Adipocyte (in vitro differentiated cells): ENCODE results near the gene RIPOR3.
A peak's percentile ranks its signal among the peaks of the same experiment; 100 is the strongest.

Source experiments
- DNase-seq: peaks from one replicate; pipeline ENCODE4 v3.0.0-alpha.2; 2015; ENCODE audit warnings: low read depth
- H3K27me3 ChIP-seq: replicated peaks from 2 replicates; pipeline ENCODE4 v1.7.0; 2013; ENCODE audit warnings: mild to moderate bottlenecking, low read length, moderate library complexity; ENCODE audit not compliant: control insufficient read depth, insufficient read depth
- H3K36me3 ChIP-seq: 2 replicates; pipeline ENCODE4 v1.7.0; 2013; ENCODE audit warnings: low read length, mild to moderate bottlenecking, moderate library complexity; ENCODE audit not compliant: control insufficient read depth, insufficient read depth, severe bottlenecking
- H3K4me1 ChIP-seq: 2 replicates; pipeline ENCODE4 v1.7.0; 2013; ENCODE audit warnings: mild to moderate bottlenecking, low read length, moderate library complexity; ENCODE audit not compliant: control insufficient read depth, insufficient read depth
- H3K4me3 ChIP-seq: 2 replicates; pipeline ENCODE4 v1.7.0; 2013; ENCODE audit warnings: mild to moderate bottlenecking, low read length, moderate library complexity
- H3K9ac ChIP-seq: 2 replicates; pipeline ENCODE4 v1.7.0; 2013; ENCODE audit warnings: mild to moderate bottlenecking, low read length, moderate library complexity
- H3K9me3 ChIP-seq: 2 replicates; pipeline ENCODE4 v1.7.0; 2013; ENCODE audit warnings: mild to moderate bottlenecking, low read length, moderate library complexity; ENCODE audit not compliant: control insufficient read depth

The RIPOR3 gene

DNA sequence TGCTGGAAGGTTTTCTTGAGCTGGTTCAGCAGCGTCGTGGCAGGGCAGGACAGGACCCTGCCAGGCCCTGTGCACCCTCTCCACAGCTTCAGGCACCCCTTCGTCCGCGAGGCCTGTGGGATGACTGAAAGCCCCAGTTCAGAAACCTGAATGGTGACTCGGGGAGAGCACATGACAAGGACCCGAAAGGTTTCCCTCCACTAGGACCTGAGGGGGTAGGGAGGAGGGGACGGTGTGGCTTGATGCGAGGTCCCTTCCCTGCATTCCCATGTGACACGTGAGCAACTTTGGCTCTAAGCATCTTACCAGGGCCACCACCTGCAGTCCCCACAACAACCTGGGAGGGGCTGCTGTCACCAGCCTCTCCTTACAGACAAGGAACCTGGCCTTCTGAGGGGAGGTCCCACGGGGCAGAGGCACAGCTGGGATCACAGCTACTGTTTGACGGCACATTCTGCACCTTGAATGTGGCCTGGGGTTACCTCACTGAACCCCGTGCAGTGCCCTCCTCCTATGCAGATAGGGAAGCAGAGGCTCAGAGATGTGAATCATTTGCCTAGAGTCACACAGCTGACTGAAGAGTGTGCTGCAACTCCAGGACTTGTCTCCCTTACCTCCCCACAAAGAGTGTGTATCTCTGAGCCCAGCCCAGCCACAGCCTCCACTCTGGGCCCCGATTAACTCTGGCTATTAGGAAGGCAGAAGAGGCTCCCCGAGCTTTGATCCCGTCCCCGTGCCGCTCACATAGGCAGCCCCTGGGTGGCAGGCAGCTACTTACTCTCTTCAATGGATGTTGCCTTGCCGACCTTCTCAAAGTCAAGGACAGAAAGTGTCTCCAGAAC lies 96.5 kb downstream of the RIPOR3 start:
- no peaks in the 10 kb centered on the region for H3K27me3 ChIP-seq
- no peak overlapping the region for H3K9ac ChIP-seq
- peaks cover 44% of the 10 kb centered on the region for H3K36me3 ChIP-seq
- H3K4me3 ChIP-seq: no peak overlapping the region
- H3K9me3 ChIP-seq: no peaks in the 10 kb centered on the region
- no peaks in the 10 kb centered on the region for H3K4me1 ChIP-seq
- DNase-seq: no peak

DNA sequence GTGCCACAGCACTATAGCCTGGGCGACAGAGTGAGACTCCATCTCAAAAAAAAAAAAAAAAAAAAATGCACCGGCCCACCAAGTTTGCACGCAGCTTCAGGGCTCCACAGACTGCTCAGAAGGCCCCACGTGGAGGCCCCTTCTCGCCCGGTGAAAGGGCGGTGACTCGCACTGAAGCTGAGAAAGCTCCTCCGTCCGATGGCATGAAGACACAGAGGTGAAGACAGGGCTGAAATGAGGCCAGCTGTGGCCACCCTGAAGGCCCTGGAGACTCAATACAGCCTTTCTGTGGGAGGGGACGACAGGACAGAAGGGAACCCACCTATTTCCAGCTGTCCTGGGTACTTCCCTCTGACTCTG lies 97.1 kb downstream of the RIPOR3 start:
- DNase-seq: no peak
- peaks cover 50% of the 10 kb centered on the region for H3K36me3 ChIP-seq
- H3K27me3 ChIP-seq: no peaks in the 10 kb centered on the region
- H3K9ac ChIP-seq: no peak overlapping the region
- H3K4me1 ChIP-seq: no peaks in the 10 kb centered on the region
- no peaks in the 10 kb centered on the region for H3K9me3 ChIP-seq
- no peak overlapping the region for H3K4me3 ChIP-seq

DNA sequence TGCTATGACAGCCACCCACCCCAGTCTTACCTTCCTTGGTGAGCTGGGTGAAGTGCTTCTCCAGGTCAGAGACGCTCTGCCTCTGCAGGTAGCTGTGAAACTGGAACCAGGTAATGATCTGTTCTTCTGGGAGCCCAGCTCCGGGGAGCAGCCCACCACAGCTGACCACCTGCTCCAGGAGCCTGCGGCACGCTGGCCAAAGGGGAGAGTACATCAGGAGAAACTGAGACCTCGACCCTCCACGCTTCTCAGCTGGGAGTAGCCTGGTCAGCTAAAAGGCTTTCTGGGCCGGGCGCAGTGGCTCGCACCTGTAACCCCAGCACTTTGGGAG lies 98.4 kb downstream of the RIPOR3 start:
- H3K36me3 ChIP-seq: peaks cover 58% of the 10 kb centered on the region
- H3K4me3 ChIP-seq: no peak overlapping the region
- no peaks in the 10 kb centered on the region for H3K9me3 ChIP-seq
- H3K27me3 ChIP-seq: no peaks in the 10 kb centered on the region
- DNase-seq: no peak
- no peaks in the 10 kb centered on the region for H3K4me1 ChIP-seq
- H3K9ac ChIP-seq: no peak overlapping the region

DNA sequence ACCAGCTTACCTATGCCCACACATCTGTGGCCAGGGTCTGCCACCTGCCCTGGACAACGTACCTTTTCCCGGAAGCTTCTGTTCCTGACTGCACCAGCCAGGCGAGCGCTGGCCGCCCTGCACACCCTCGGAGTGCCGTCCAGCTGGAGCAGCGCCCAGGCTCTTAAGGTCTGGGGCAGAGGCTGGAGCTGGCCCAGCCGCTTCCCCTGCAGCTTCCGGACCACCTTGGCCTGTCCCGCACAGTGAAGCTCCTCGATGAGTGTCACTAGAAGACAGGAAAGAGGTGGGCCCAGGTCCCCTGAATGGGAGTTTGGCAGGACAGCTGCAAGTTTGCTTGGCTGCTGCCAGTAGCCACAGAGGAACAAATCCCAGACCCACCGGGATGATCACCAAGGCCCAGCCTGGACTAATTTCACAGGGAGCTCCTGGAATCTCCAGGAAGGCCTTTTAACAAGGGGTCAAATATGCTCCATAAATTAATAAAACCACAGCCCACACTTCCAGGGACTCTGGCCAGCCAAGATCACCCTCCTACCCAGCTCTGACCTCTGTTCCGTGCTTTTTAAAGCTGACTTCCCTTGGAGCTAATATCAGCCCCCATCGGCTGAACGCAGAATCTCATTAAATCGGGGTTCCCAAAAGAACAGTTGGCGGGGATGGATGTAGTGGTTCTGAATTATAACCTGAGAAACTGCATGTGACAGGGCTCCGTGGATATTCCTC lies 98.9 kb downstream of the RIPOR3 start:
- no peak for DNase-seq
- Histone ChIP-seq H3K9me3 (no peaks in the 10 kb centered on the region), H3K4me3 (no peak overlapping the region), H3K9ac (no peak overlapping the region), H3K36me3 (peaks cover 63% of the 10 kb centered on the region), H3K27me3 (no peaks in the 10 kb centered on the region), H3K4me1 (no peaks in the 10 kb centered on the region)

DNA sequence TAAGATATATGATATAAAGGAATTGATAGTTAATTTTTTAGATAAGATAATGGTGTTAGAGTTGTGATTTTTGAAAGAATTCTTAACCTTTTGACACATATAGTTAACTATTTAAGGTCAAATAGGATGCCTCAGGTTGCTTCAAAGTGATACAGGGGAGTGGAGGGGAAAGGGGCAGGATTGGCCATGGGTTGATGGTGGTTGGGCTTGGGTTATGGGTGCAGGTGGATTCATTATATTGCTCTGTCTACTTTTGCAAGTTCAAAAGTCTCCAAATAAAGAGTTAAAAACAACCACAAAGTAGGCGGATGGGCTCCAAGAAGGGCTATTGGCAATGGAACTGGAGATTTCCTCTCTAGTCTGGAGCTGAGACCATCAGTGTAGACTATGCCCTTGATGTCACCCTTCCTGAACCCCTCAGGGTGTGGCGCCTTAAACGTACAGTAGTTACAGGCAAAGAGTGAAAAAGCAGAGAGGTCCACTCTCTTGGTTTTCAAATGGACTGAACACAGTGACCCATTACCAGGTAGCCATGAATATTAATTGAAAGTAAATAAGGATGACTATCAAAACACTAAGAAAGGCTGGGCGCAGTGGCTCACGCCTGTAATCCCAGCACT lies 100.0 kb downstream of the RIPOR3 start:
- DNase-seq: no peak
- Histone ChIP-seq H3K27me3 (no peaks in the 10 kb centered on the region), H3K4me3 (no peak overlapping the region), H3K36me3 (peaks cover 71% of the 10 kb centered on the region), H3K9me3 (no peaks in the 10 kb centered on the region), H3K4me1 (no peaks in the 10 kb centered on the region), H3K9ac (no peak overlapping the region)

DNA sequence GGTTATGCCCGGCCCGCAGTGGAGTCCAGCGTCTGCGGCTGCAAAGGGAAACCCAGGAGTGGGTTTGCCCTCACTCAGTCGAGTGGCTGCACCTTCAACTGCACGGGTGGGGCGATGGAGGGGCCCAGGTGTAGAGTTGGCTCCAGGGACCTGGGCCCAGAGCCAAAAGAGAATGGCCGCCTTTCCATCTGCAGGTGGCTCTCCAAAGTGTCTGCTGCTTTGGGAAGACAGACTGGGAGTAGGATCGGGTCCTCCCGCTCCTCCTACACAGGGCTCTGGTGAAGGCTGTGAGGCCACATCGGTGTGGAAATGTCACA lies 101.0 kb downstream of the RIPOR3 start:
- Histone ChIP-seq H3K36me3 (peaks cover 79% of the 10 kb centered on the region), H3K9ac (no peak overlapping the region), H3K9me3 (no peaks in the 10 kb centered on the region), H3K4me1 (no peaks in the 10 kb centered on the region), H3K4me3 (no peak overlapping the region), H3K27me3 (no peaks in the 10 kb centered on the region)
- no peak for DNase-seq

DNA sequence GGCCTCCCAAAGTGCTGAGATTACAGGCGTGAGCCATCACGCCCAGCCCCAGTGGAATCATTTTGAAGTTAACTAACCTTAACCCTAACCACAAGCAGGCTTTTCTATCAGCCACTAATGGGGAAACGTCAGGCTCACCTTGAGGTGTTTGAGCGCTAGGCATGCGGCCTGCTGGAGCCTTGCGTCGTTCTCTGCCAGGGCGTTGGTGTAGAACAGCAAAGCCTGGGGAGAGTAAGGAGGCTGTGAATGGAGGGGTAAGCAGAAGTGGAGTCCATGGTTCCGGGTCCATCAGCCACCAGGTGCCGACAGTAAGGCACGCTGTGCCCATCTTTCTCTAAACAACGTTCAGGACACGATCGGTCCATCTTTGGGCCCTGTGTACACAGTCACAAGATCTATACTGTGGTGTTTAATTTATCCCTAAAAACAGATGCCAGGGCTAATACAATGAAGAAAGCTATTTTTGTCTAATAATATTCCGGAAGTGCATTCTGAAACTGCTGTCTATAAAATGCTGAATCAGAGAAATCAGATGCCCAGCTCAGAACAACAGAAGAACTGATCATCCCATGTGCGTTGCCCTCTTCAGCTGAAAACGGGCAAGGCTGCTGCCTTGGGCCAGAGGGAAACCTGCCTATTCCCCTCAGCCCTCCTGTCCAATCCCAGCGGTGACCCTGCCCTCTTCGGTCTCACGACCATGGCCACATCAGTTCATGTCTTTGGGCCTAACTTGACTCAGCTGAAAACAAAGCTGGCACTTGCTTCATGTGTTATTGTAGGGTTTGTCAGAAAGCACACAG lies 101.6 kb downstream of the RIPOR3 start:
- Histone ChIP-seq H3K4me1 (peaks cover 6% of the 10 kb centered on the region), H3K4me3 (no peak overlapping the region), H3K9me3 (no peaks in the 10 kb centered on the region), H3K36me3 (peaks cover 85% of the 10 kb centered on the region), H3K9ac (no peak overlapping the region), H3K27me3 (no peaks in the 10 kb centered on the region)
- DNase-seq: no peak

DNA sequence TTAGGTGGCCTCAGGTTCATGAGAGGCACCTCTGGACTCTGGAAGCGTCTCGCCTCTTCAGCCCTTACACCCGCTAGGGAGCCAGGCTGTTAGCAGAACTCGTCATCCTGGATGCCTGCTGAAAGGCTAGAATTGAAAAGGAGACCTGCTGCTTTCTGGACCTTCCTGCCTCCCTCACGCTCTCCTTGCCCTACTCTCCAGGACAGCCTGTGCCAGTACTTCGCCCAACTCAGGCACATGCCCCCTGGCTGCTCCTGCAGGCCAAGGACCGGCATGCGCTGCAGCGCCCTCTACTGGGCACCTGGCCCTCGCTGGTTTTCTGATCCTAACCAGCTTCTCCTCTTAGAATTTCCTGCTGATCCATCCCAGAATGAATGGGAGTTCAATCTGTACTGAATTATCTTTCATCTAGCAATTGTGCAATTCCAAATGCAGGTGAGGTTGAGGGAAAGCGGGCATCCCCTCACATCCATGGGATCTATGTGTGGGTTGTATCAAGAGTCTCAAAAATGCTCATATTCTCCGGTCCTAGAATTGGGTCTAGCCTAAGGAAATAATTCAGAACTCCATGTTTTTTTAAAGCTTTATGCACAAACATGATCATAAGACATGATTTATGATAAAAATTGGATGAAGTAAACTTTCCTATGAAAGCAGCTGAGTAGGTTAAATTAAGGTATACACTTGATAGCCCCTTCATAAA lies 103.2 kb downstream of the RIPOR3 start:
- DNase-seq: peak; percentile 78
- Histone ChIP-seq H3K9ac (no peak overlapping the region), H3K4me3 (no peak overlapping the region), H3K36me3 (peaks cover 91% of the 10 kb centered on the region), H3K4me1 (peaks cover 19% of the 10 kb centered on the region), H3K27me3 (no peaks in the 10 kb centered on the region), H3K9me3 (no peaks in the 10 kb centered on the region)

DNA sequence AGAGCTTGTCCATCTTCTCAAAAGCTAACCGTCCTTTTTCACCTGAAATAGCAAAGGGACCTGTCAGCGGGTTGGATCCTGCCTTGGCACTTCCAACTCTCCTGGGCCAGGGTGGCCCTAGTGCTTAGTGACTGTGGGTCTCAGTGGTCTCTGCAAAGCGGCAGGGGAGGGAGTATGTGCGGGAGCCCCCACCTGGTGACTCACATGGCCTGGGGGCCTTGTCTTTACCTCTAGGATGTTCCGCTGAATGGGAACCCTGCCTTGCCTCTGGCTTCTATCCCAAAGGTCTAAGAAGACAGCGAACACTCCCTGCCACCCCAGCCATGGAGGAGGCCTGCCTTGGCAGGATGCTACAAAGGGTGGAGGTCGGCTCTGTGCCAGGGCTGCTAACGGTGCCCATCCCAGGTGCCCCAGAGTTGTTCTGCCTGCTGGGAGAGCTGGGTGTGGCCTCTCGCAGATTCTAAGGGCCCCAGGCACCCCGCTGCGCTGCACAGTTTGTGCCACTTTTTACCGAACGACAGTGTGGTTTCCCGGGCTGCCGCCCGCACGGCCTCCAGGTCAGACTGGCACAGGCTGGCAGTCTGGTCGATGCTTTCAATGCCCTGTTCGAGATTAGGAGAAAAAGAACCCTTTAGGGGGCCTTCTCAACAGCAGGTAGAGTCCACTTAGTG lies 103.9 kb downstream of the RIPOR3 start:
- no peak overlapping the region for H3K9ac ChIP-seq
- no peaks in the 10 kb centered on the region for H3K27me3 ChIP-seq
- DNase-seq: no peak
- no peaks in the 10 kb centered on the region for H3K9me3 ChIP-seq
- H3K36me3 ChIP-seq: peaks cover 92% of the 10 kb centered on the region
- H3K4me1 ChIP-seq: peaks cover 19% of the 10 kb centered on the region
- H3K4me3 ChIP-seq: no peak overlapping the region

DNA sequence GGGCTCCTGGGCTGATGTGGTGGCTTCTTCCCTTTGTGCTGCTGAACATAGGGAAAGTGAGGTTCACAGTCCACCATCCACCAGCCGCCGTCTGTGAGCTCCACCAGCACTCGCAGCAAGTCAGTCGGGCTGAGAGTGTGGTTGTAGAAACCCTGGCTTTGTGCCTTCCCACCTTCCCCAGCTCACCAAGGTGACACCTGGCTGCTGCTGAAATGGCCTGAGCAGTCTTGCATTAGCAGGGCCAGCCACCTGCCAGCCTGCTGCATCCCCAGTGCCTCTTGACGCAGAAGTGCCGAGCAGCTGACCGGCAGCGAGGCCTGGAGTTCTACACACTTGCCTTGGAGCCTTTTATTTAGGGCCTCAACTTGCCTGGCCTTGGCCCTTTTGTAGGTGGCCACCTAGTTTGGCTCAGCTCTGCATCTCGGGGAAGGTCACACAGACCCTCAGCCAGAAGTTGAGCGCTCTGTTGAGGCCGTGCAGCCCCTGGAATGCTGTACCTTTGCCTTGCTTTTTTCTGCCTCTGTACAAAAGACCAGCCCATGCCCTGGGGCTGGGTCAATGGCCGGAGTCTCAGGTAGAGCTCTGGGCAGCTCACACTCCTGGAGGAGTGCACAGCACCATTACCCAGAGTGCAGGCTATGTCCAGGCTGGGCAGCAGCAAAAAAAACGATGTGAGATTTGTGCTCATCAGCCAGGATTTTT lies 104.7 kb downstream of the RIPOR3 start:
- Histone ChIP-seq H3K36me3 (peaks cover 93% of the 10 kb centered on the region), H3K9me3 (no peaks in the 10 kb centered on the region), H3K4me3 (no peak overlapping the region), H3K27me3 (no peaks in the 10 kb centered on the region), H3K4me1 (peaks cover 24% of the 10 kb centered on the region), H3K9ac (no peak overlapping the region)
- no peak for DNase-seq
